Vagina (tissue), 2 donors: ENCODE data around the gene PCA3.

Source experiments
- POLR2AphosphoS5 ChIP-seq, 2 donors: sonication (generic); formaldehyde crosslinking; IDR thresholded peaks; one replicate each; pipeline ENCODE4 v1.9.0; 2017; ENCODE audit warnings: antibody characterized with exemption in 2 of 2, mild to moderate bottlenecking in 2 of 2, low read depth in 1 of 2; ENCODE audit not compliant: insufficient read depth in 1 of 2
- TF ChIP-seq, protein P1 (sequence below), 3 experiments: fragments of 450-650 bp in 2 of 3; fragments of 200-600 bp in 1 of 3; sonication (generic) in 1 of 3; IDR thresholded peaks; one replicate each; pipeline ENCODE4 v1.5.1; 2017 to 2019; ENCODE audit warnings: antibody characterized with exemption in 3 of 3, mild to moderate bottlenecking in 2 of 3, moderate library complexity in 2 of 3

DNA sequence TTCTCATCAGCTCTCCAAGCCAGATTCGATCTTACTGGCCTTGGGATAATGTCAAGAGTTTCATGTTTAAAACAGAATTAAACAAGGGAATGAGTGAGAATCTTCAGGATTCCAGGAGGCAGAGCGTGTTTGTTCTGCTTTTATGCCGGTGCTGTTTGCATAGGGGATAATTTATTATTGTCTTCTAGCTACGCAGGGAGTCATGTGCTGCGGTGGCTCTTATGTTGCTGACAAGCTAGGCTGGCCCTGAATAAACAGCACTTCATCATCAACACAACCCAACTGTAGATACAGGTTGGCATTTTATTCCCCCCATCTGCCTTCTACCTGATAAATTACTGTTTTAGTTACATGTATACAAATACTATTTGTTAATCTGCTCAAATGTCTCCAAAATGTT lies 47.1 kb upstream of the PCA3 start:
- TF ChIP-seq, protein P1, sequence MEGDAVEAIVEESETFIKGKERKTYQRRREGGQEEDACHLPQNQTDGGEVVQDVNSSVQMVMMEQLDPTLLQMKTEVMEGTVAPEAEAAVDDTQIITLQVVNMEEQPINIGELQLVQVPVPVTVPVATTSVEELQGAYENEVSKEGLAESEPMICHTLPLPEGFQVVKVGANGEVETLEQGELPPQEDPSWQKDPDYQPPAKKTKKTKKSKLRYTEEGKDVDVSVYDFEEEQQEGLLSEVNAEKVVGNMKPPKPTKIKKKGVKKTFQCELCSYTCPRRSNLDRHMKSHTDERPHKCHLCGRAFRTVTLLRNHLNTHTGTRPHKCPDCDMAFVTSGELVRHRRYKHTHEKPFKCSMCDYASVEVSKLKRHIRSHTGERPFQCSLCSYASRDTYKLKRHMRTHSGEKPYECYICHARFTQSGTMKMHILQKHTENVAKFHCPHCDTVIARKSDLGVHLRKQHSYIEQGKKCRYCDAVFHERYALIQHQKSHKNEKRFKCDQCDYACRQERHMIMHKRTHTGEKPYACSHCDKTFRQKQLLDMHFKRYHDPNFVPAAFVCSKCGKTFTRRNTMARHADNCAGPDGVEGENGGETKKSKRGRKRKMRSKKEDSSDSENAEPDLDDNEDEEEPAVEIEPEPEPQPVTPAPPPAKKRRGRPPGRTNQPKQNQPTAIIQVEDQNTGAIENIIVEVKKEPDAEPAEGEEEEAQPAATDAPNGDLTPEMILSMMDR (IDR thresholded peaks at IDR 0.05), result no peak
- TF ChIP-seq POLR2AphosphoS5 (IDR thresholded peaks at IDR 0.05; ENCODE audit: insufficient read depth in 1 of 2, low read depth in 1 of 2), result no peak
